Pulmonary artery endothelial cell (primary cell): ENCODE measurements around the gene DCAF10. TPM values are rescaled to one million over a fixed set of nuclear protein-coding genes. Genes with fewer than 3 reads are reported as not detected.
"Not testable (repeated sequence)": the region's sequence is repeated elsewhere in the genome, so short reads cannot be mapped to it uniquely, and the experiment has no call there.

ENCODE experiments used
- DNase-seq: peaks from one replicate; pipeline ENCODE4 v3.0.0-alpha.2; 2011; ENCODE audit warnings: low read depth, low spot score
- total RNA-seq: library from RNA; depleted of rRNA; stranded (reverse); fragments of >200 nt; gene quantifications from 2 replicates; pipeline ENCODE4 v1.2.3, GENCODE V29; 2014

Gene DCAF10
- total RNA-seq, 1 donor from 2014 or later, result 21.0 TPM

- DNase-seq, result no peak
Observed at GRCh38 chr9:37908698-37909186, 108.1 kb downstream of the DCAF10 start.

DNA sequence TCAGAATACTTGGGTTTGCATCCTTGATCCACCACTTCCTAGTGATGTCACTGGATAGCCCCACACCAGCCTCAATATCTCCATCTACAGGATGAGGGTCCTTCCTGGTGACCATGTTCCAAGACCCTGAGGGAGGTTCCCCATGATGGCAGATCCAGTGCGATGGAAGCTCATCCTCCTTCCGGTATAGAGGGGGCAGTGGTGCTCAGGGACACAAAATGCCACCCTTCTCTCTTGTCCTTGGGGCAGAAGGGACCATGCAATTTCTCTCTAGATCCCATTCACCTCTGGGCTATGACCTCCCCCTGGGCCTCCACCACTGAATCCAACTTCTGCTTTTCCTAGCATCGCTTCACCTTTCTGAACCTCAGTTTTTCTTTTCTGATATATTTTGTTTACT is 108.7 kb downstream of the DCAF10 start:
- no peak for DNase-seq

GRCh38 chr9:37909836-37910235 is 109.2 kb downstream of the DCAF10 start:
- not testable (repeated sequence) for DNase-seq

GRCh38 chr9:37910271-37910670 is 109.7 kb downstream of the DCAF10 start:
- DNase-seq, result no peak

DNA sequence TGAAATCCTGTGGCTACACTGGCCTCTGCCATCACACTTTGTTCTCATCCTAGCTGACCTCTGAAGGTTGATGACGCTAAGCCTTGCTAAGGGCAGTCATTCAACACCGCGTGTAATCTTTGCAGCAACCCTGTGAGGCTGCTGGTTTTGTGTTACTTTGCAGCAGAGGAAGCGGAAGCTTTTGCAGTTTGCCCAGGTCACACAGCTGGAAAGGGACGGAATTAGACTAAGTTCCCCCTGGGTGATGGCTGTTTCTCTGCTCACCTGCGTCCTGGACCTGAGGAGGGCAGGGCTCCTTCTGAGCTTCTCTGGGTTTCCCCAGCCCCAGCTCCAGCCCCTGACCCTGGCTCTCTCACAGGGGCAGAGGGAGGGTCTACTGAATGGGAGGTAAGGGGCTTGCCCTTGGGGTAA is 110.7 kb downstream of the DCAF10 start:
- DNase-seq, result no peak

DNA sequence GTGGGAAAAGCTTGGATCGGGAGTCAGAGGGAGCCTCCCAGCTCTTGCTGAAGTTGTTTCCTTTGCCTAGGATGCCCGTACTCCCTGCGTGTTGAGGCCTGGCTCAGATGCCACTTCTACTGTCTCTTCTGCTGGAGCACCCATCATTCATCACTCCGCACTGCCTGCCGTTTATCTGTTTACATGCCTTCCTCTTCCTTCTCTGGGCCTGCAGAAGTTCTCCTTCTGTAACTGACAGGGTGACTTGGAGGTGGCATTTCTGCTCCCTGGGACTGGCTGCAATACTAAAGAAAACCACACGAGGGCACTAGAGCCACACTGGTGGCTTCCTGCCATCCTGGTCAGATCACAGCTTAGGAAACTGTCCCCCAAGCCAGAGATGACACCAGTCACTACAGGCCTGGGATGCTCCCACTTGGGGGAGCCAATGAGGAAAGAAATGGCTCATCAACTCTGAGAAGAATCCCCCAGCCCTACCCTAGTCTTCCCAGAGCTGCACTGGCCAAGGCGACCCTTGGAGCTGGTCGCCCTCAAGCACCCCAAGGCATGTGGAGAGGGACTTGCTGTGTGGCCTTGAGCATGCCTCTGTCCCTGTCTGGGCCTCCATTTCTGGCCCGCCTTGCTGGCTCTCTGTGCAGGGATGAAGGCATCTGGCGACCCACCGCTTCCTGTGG is 113.0 kb downstream of the DCAF10 start:
- no peak for DNase-seq

- DNase-seq, result no peak
Observed at GRCh38 chr9:37914154-37914551, 113.6 kb downstream of the DCAF10 start.

GRCh38 chr9:37914701-37915358 is 114.2 kb downstream of the DCAF10 start:
- DNase-seq, result no peak

GRCh38 chr9:37915911-37916470 is 115.4 kb downstream of the DCAF10 start:
- DNase-seq, result no peak

GRCh38 chr9:37916471-37917312 is 116.1 kb downstream of the DCAF10 start:
- no peak for DNase-seq

Other genes with a start within 250 kb of the DCAF10 start
- gene FBXO10, start 224.4 kb upstream of the DCAF10 start, total RNA-seq, result 9.5 and 14.2 TPM in 2 replicates
- 217 and 233 TPM in 2 replicates for gene TOMM5, start 208.2 kb upstream of the DCAF10 start, total RNA-seq
- gene FRMPD1, start 149.8 kb upstream of the DCAF10 start, total RNA-seq, result not detected in 2 replicates
- gene TRMT10B, start 47.0 kb upstream of the DCAF10 start, total RNA-seq, result 2.4 and 2.6 TPM in 2 replicates
- gene EXOSC3, start 15.7 kb upstream of the DCAF10 start, total RNA-seq, result 28.7 and 57.0 TPM in 2 replicates
- 79.3 and 119 TPM in 2 replicates for gene SLC25A51, start 103.3 kb downstream of the DCAF10 start, total RNA-seq